ENCODE results near the gene PARD3. TPM values are rescaled to one million over a fixed set of nuclear protein-coding genes. Genes with fewer than 3 reads are reported as not detected.
"Not testable (repeated sequence)": the region's sequence is repeated elsewhere in the genome, so short reads cannot be mapped to it uniquely, and the experiment has no call there.

PARD3 gene
- total RNA-seq, 2 donors from 2014 or later = 1.4 to 2.7 TPM

- H3K9me3 Mint-ChIP-seq = peaks cover 0 to 3% of the 10 kb centered on the region in 2 donors
- H3K36me3 Mint-ChIP-seq = no peaks in the 10 kb centered on the region
- ATAC-seq (no peak), DNase-seq (ENCODE audit: low spot score in 2 of 2) (no peak)
- no peak overlapping the region for H3K27ac Mint-ChIP-seq
These were observed 112.1 kb downstream of the PARD3 start for GRCh38 chr10:34702982-34703381.

GRCh38 chr10:34702093-34702937 is 112.8 kb downstream of the PARD3 start:
- H3K9me3 Mint-ChIP-seq = peaks cover 0 to 3% of the 10 kb centered on the region in 2 donors
- no peaks in the 10 kb centered on the region for H3K36me3 Mint-ChIP-seq
- DNase-seq (ENCODE audit: low spot score in 2 of 2) = no peak
- H3K27ac Mint-ChIP-seq = peak overlapping the region in 1 of 2 donors; percentile 29
- ATAC-seq = no peak

- no peak for ATAC-seq
- H3K27ac Mint-ChIP-seq = no peak overlapping the region
- no peaks in the 10 kb centered on the region for H3K36me3 Mint-ChIP-seq
- DNase-seq (ENCODE audit: low spot score in 2 of 2) = no peak
- peaks cover 0 to 3% of the 10 kb centered on the region in 2 donors for H3K9me3 Mint-ChIP-seq
These were observed 113.9 kb downstream of the PARD3 start for GRCh38 chr10:34701194-34701593.

- not testable (repeated sequence) for DNase-seq (ENCODE audit: low spot score in 2 of 2); H3K36me3 Mint-ChIP-seq; ATAC-seq; H3K9me3 Mint-ChIP-seq
- peak overlapping the region in 1 of 2 donors; percentile 51 for H3K27ac Mint-ChIP-seq
These were observed 114.3 kb downstream of the PARD3 start for GRCh38 chr10:34700752-34701151.

- ATAC-seq (no peak), DNase-seq (ENCODE audit: low spot score in 2 of 2) (no peak)
- Mint-ChIP-seq H3K27ac (no peak overlapping the region), H3K36me3 (no peaks in the 10 kb centered on the region), H3K9me3 (peaks cover 0 to 3% of the 10 kb centered on the region in 2 donors)
These were observed 115.1 kb downstream of the PARD3 start for GRCh38 chr10:34699904-34700517.

GRCh38 chr10:34698979-34699378 is 116.1 kb downstream of the PARD3 start:
- ATAC-seq (no peak), DNase-seq (ENCODE audit: low spot score in 2 of 2) (no peak)
- H3K36me3 Mint-ChIP-seq = no peaks in the 10 kb centered on the region
- H3K27ac Mint-ChIP-seq = no peak overlapping the region
- peaks cover 0 to 3% of the 10 kb centered on the region in 2 donors for H3K9me3 Mint-ChIP-seq

- no peak overlapping the region for H3K27ac Mint-ChIP-seq
- ATAC-seq = no peak
- no peak for DNase-seq (ENCODE audit: low spot score in 2 of 2)
These were observed 116.8 kb downstream of the PARD3 start for GRCh38 chr10:34698248-34698831.

GRCh38 chr10:34697351-34698247 is 117.5 kb downstream of the PARD3 start:
- H3K9me3 Mint-ChIP-seq = peaks cover 0 to under 1% of the 10 kb centered on the region in 2 donors
- H3K27ac Mint-ChIP-seq = no peak overlapping the region
- ATAC-seq = no peak
- no peaks in the 10 kb centered on the region for H3K36me3 Mint-ChIP-seq
- DNase-seq (ENCODE audit: low spot score in 2 of 2) = no peak

More at GRCh38 chr10:34698248-34698831, 116.8 kb downstream of the PARD3 start:
- Mint-ChIP-seq H3K36me3 (no peaks in the 10 kb centered on the region), H3K9me3 (peaks cover 0 to 3% of the 10 kb centered on the region in 2 donors)

GRCh38 chr10:34696423-34696822 is 118.7 kb downstream of the PARD3 start:
- Mint-ChIP-seq H3K27ac (no peak overlapping the region), H3K36me3 (no peaks in the 10 kb centered on the region)
- ATAC-seq = peak; percentile 91 to 99

GRCh38 chr10:34690383-34691049 is 124.6 kb downstream of the PARD3 start:
- H3K36me3 Mint-ChIP-seq = no peaks in the 10 kb centered on the region
- H3K27ac Mint-ChIP-seq = no peak overlapping the region

More at GRCh38 chr10:34696423-34696822, 118.7 kb downstream of the PARD3 start:
- DNase-seq (ENCODE audit: low spot score in 2 of 2) = no peak
- H3K9me3 Mint-ChIP-seq = no peaks in the 10 kb centered on the region

GRCh38 chr10:34689053-34689452 is 126.0 kb downstream of the PARD3 start:
- DNase-seq (ENCODE audit: low spot score in 2 of 2) (no peak), ATAC-seq (no peak)
- H3K9me3 Mint-ChIP-seq = no peaks in the 10 kb centered on the region
- no peaks in the 10 kb centered on the region for H3K36me3 Mint-ChIP-seq
- no peak overlapping the region for H3K27ac Mint-ChIP-seq

More at GRCh38 chr10:34690383-34691049, 124.6 kb downstream of the PARD3 start:
- DNase-seq (ENCODE audit: low spot score in 2 of 2) = no peak
- H3K9me3 Mint-ChIP-seq = no peaks in the 10 kb centered on the region
- no peak for ATAC-seq

- Mint-ChIP-seq H3K36me3 (no peaks in the 10 kb centered on the region), H3K27ac (no peak overlapping the region), H3K9me3 (no peaks in the 10 kb centered on the region)
- ATAC-seq = no peak
- no peak for DNase-seq (ENCODE audit: low spot score in 2 of 2)
These were observed 127.5 kb downstream of the PARD3 start for GRCh38 chr10:34687434-34688210.

- no peak for ATAC-seq
- H3K9me3 Mint-ChIP-seq = no peaks in the 10 kb centered on the region
- DNase-seq (ENCODE audit: low spot score in 2 of 2) = no peak
- H3K27ac Mint-ChIP-seq = no peak overlapping the region
- H3K36me3 Mint-ChIP-seq = no peaks in the 10 kb centered on the region
These were observed 132.5 kb downstream of the PARD3 start for GRCh38 chr10:34682580-34682979.

- Mint-ChIP-seq H3K36me3 (no peaks in the 10 kb centered on the region), H3K9me3 (no peaks in the 10 kb centered on the region), H3K27ac (no peak overlapping the region)
- ATAC-seq (no peak), DNase-seq (ENCODE audit: low spot score in 2 of 2) (no peak)
These were observed 133.2 kb downstream of the PARD3 start for GRCh38 chr10:34681933-34682332.

- DNase-seq (ENCODE audit: low spot score in 2 of 2) = no peak
- H3K27ac Mint-ChIP-seq = no peak overlapping the region
- no peaks in the 10 kb centered on the region for H3K36me3 Mint-ChIP-seq
- H3K9me3 Mint-ChIP-seq = no peaks in the 10 kb centered on the region
- no peak for ATAC-seq
These were observed 135.9 kb downstream of the PARD3 start for GRCh38 chr10:34679177-34679576.

All from activated naive CD4-positive, alpha-beta T cell treated with anti-CD3 and anti-CD28 coated beads, Interleukin-2, amount 50 U/mL, for 72 hours (primary cell).